Measurements from ENCODE around the gene LDLRAD4.

Gene LDLRAD4

GRCh38 chr18:13627639-13628038 lies 409.1 kb downstream of the LDLRAD4 start:
- H3K18ac ChIP-seq (ENCODE audit: low read length), result no peak overlapping the region

DNA sequence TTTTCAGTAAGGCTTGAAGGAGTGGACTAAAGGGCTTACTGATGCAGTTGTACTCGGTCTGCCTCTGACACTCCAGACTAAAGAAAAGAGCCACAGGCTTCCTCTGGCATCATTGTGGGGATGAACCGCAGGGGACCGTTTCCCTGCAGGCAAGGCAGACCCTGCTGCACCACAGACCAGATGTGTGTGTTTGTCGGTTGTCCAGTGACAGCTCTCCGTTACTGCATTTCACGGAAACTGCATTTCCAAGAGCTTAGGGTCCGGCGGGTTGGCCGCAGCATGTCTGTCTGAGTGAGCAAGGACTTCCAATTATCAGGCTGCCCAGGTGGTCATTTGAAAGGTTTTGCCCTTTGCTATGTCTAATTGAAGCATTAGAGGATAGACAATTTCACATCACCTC lies 409.7 kb downstream of the LDLRAD4 start:
- Histone ChIP-seq H3K9me3 (replicated peaks in 1 of 2; ENCODE audit: control insufficient read depth in 2 of 2, insufficient read depth in 1 of 2, low read depth in 1 of 2, low read length in 2 of 2) (peaks cover 5 to 9% of the 10 kb centered on the region in 2 donors), H3K79me1 (ENCODE audit: low read depth, low read length) (no peaks in the 10 kb centered on the region), H3K4me1 (ENCODE audit: control insufficient read depth in 2 of 2, insufficient read depth in 1 of 2, low read depth in 1 of 2, low read length in 2 of 2) (peaks cover 3 to 8% of the 10 kb centered on the region in 2 donors), H2BK5ac (ENCODE audit: low read length) (no peak overlapping the region), H2AK5ac (ENCODE audit: low read depth, low read length) (no peak overlapping the region), H3K18ac (ENCODE audit: low read length) (no peak overlapping the region), H2BK15ac (ENCODE audit: low read length) (no peak overlapping the region), H2BK120ac (ENCODE audit: low read depth, low read length) (no peak overlapping the region), H4K91ac (ENCODE audit: low read depth, low read length, poor library complexity) (no peak overlapping the region), H3K9ac (ENCODE audit: low read depth, low read length, poor library complexity) (no peak overlapping the region), H3K14ac (ENCODE audit: low read length) (no peak overlapping the region), H3K23ac (ENCODE audit: low read depth, low read length, poor library complexity) (no peak overlapping the region), H2AFZ (ENCODE audit: low read length) (peak overlapping the region; percentile 31), H3K36me3 (replicated peaks in 1 of 2; ENCODE audit: control insufficient read depth in 2 of 2, insufficient read depth in 2 of 2, low read length in 2 of 2) (no peaks in the 10 kb centered on the region), H3K4me3 (ENCODE audit: low read length in 2 of 2) (no peak overlapping the region), H3K27me3 (ENCODE audit: control insufficient read depth in 3 of 3, insufficient read depth in 3 of 3, low read depth in 1 of 3, low read length in 3 of 3) (peaks cover 0 to 45% (median 0%) of the 10 kb centered on the region in 3 experiments), H2BK12ac (ENCODE audit: low read length) (no peak overlapping the region), H3K4me2 (ENCODE audit: insufficient read depth, low read length, poor library complexity, severe bottlenecking) (no peak overlapping the region), H4K8ac (ENCODE audit: low read depth, low read length) (no peak overlapping the region), H3K4ac (ENCODE audit: low read length) (no peak overlapping the region), H3K27ac (replicated peaks; ENCODE audit: low read length) (no peak overlapping the region)
- DNase-seq (ENCODE audit: low spot score), result no peak
- WGBS, 2 donors (ENCODE audit: extremely low coverage in 2 of 2, insufficient read length in 2 of 2, insufficient replicate concordance in 1 of 2), result no CpG with 5 or more reads among the region's 9 CpGs

More at GRCh38 chr18:13627639-13628038, 409.1 kb downstream of the LDLRAD4 start:
- no peaks in the 10 kb centered on the region for H3K79me1 ChIP-seq (ENCODE audit: low read depth, low read length)
- H3K9ac ChIP-seq (ENCODE audit: low read depth, low read length, poor library complexity), result no peak overlapping the region
- H3K4me2 ChIP-seq (ENCODE audit: insufficient read depth, low read length, poor library complexity, severe bottlenecking), result no peak overlapping the region
- H3K4me3 ChIP-seq (ENCODE audit: low read length in 2 of 2), result no peak overlapping the region
- H4K8ac ChIP-seq (ENCODE audit: low read depth, low read length), result no peak overlapping the region
- no peak overlapping the region for H3K4ac ChIP-seq (ENCODE audit: low read length)
- peaks cover 3 to 8% of the 10 kb centered on the region in 2 donors for H3K4me1 ChIP-seq (ENCODE audit: control insufficient read depth in 2 of 2, insufficient read depth in 1 of 2, low read depth in 1 of 2, low read length in 2 of 2)
- WGBS, 2 donors (ENCODE audit: extremely low coverage in 2 of 2, insufficient read length in 2 of 2, insufficient replicate concordance in 1 of 2), result no CpG with 5 or more reads among the region's 8 CpGs
- no peak overlapping the region for H3K23ac ChIP-seq (ENCODE audit: low read depth, low read length, poor library complexity)
- H2AK5ac ChIP-seq (ENCODE audit: low read depth, low read length), result peak overlapping the region; percentile 7
- H3K27me3 ChIP-seq (ENCODE audit: control insufficient read depth in 3 of 3, insufficient read depth in 3 of 3, low read depth in 1 of 3, low read length in 3 of 3), result peaks cover 0 to 50% (median 0%) of the 10 kb centered on the region in 3 experiments
- no peaks in the 10 kb centered on the region for H3K36me3 ChIP-seq (replicated peaks in 1 of 2; ENCODE audit: control insufficient read depth in 2 of 2, insufficient read depth in 2 of 2, low read length in 2 of 2)
- H2BK5ac ChIP-seq (ENCODE audit: low read length), result no peak overlapping the region
- no peak overlapping the region for H2BK12ac ChIP-seq (ENCODE audit: low read length)
- no peak overlapping the region for H3K27ac ChIP-seq (replicated peaks; ENCODE audit: low read length)
- H2AFZ ChIP-seq (ENCODE audit: low read length), result peak overlapping the region; percentile 31
- H4K91ac ChIP-seq (ENCODE audit: low read depth, low read length, poor library complexity), result no peak overlapping the region
- DNase-seq (ENCODE audit: low spot score), result no peak
- H3K9me3 ChIP-seq (replicated peaks in 1 of 2; ENCODE audit: control insufficient read depth in 2 of 2, insufficient read depth in 1 of 2, low read depth in 1 of 2, low read length in 2 of 2), result peaks cover 5 to 8% of the 10 kb centered on the region in 2 donors
- no peak overlapping the region for H2BK120ac ChIP-seq (ENCODE audit: low read depth, low read length)
- no peak overlapping the region for H3K14ac ChIP-seq (ENCODE audit: low read length)
- no peak overlapping the region for H2BK15ac ChIP-seq (ENCODE audit: low read length)

DNA sequence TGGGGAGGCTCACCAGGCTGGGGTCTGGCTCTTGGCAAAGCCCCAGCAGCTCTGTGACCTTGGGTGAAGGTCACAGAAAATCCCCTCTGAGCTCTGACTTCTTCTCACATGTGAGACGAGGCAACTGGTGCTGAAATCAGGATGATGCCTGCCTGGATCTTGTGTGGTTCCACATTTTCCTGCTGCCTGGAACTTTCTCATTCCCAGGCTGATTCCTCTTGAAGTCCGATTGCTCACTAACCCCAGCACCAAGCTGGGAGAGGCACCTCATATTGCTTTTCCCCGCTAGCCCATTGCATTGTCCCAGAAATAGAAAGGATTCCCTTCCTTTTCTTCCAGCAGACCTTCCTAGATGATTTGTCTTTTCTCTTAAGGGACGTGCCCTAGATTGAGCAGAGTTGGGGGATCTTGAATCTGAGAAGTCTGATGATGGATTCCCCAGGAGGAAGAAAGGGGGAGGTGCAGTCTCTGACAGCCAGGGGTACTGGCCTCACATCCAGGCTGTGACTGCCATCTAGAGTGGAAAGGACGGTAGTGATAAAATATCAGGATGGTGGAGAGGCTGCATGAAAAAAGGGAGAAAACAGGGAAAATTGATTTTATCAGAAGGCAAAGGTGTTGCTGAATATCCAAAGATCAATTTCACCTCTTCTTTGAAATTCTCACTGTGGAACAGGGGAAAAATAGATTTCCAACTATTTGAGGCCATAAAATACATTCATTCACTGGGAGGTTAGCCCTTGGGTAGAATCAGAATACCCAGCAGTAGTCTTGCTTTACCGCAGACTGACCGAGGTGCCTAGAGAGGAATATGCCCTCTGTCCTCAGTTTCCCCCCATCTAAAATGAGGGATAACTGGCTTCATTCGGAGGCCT lies 411.5 kb downstream of the LDLRAD4 start:
- Histone ChIP-seq H3K4ac (ENCODE audit: low read length) (no peak overlapping the region), H3K9me3 (replicated peaks in 1 of 2; ENCODE audit: control insufficient read depth in 2 of 2, insufficient read depth in 1 of 2, low read depth in 1 of 2, low read length in 2 of 2) (peaks cover 7 to 9% of the 10 kb centered on the region in 2 donors), H3K4me3 (ENCODE audit: low read length in 2 of 2) (no peak overlapping the region), H2BK15ac (ENCODE audit: low read length) (no peak overlapping the region), H2BK120ac (ENCODE audit: low read depth, low read length) (no peak overlapping the region), H3K27me3 (ENCODE audit: control insufficient read depth in 3 of 3, insufficient read depth in 3 of 3, low read depth in 1 of 3, low read length in 3 of 3) (peaks cover 0 to 27% (median 0%) of the 10 kb centered on the region in 3 experiments), H3K4me2 (ENCODE audit: insufficient read depth, low read length, poor library complexity, severe bottlenecking) (no peak overlapping the region), H2BK12ac (ENCODE audit: low read length) (no peak overlapping the region), H3K36me3 (replicated peaks in 1 of 2; ENCODE audit: control insufficient read depth in 2 of 2, insufficient read depth in 2 of 2, low read length in 2 of 2) (no peaks in the 10 kb centered on the region), H2AFZ (ENCODE audit: low read length) (no peak overlapping the region), H3K9ac (ENCODE audit: low read depth, low read length, poor library complexity) (no peak overlapping the region), H3K23ac (ENCODE audit: low read depth, low read length, poor library complexity) (no peak overlapping the region), H3K79me1 (ENCODE audit: low read depth, low read length) (no peaks in the 10 kb centered on the region), H2AK5ac (ENCODE audit: low read depth, low read length) (no peak overlapping the region), H4K8ac (ENCODE audit: low read depth, low read length) (no peak overlapping the region), H3K18ac (ENCODE audit: low read length) (no peak overlapping the region), H3K4me1 (ENCODE audit: control insufficient read depth in 2 of 2, insufficient read depth in 1 of 2, low read depth in 1 of 2, low read length in 2 of 2) (peaks cover 3 to 8% of the 10 kb centered on the region in 2 donors), H4K91ac (ENCODE audit: low read depth, low read length, poor library complexity) (no peak overlapping the region), H3K27ac (replicated peaks; ENCODE audit: low read length) (no peak overlapping the region), H2BK5ac (ENCODE audit: low read length) (no peak overlapping the region), H3K14ac (ENCODE audit: low read length) (no peak overlapping the region)
- DNase-seq (ENCODE audit: low spot score), result peak; percentile 64
- no CpG with 5 or more reads among the region's 8 CpGs for WGBS, 2 donors (ENCODE audit: extremely low coverage in 2 of 2, insufficient read length in 2 of 2, insufficient replicate concordance in 1 of 2)

DNA sequence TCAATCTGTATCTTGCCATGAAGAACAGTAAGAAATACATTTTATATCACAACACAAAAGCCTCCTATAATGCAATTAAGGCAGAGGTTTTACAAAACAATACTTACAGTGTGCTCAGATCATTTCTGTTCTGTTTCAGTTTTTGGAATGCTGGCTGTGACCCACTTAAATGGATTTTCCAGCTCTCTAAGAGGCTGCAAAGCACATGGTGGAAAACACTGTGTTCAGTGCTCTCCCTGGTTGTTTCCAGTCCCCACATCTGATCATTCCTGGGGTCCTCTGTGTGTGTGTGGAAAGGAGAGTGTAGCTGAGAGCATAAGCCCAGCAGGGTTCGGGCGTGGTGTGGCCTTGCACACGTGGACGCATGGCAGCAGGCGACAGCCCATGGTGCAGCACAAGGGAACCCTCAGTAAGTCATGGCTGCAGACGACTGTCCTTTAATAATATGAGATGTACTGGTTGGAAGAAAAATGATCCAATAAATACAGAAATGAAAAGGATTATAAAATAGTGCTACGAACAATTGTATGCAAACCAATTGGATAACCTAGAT lies 412.2 kb downstream of the LDLRAD4 start:
- no CpG with 5 or more reads among the region's 7 CpGs for WGBS, 2 donors (ENCODE audit: extremely low coverage in 2 of 2, insufficient read length in 2 of 2, insufficient replicate concordance in 1 of 2)
- H3K4me2 ChIP-seq (ENCODE audit: insufficient read depth, low read length, poor library complexity, severe bottlenecking), result no peak overlapping the region
- no peak for DNase-seq (ENCODE audit: low spot score)
- no peak overlapping the region for H3K4ac ChIP-seq (ENCODE audit: low read length)
- no peak overlapping the region for H4K8ac ChIP-seq (ENCODE audit: low read depth, low read length)
- H2AK5ac ChIP-seq (ENCODE audit: low read depth, low read length), result no peak overlapping the region
- H2BK15ac ChIP-seq (ENCODE audit: low read length), result no peak overlapping the region
- H3K23ac ChIP-seq (ENCODE audit: low read depth, low read length, poor library complexity), result no peak overlapping the region
- no peak overlapping the region for H3K14ac ChIP-seq (ENCODE audit: low read length)
- no peak overlapping the region for H2BK5ac ChIP-seq (ENCODE audit: low read length)
- H3K79me1 ChIP-seq (ENCODE audit: low read depth, low read length), result no peaks in the 10 kb centered on the region
- H3K18ac ChIP-seq (ENCODE audit: low read length), result no peak overlapping the region
- H2BK12ac ChIP-seq (ENCODE audit: low read length), result no peak overlapping the region
- H3K27me3 ChIP-seq (ENCODE audit: control insufficient read depth in 3 of 3, insufficient read depth in 3 of 3, low read depth in 1 of 3, low read length in 3 of 3), result peaks cover 0 to 23% (median 0%) of the 10 kb centered on the region in 3 experiments
- H2BK120ac ChIP-seq (ENCODE audit: low read depth, low read length), result no peak overlapping the region
- H3K4me3 ChIP-seq (ENCODE audit: low read length in 2 of 2), result no peak overlapping the region
- H4K91ac ChIP-seq (ENCODE audit: low read depth, low read length, poor library complexity), result no peak overlapping the region
- no peak overlapping the region for H3K27ac ChIP-seq (replicated peaks; ENCODE audit: low read length)
- no peak overlapping the region for H2AFZ ChIP-seq (ENCODE audit: low read length)
- no peaks in the 10 kb centered on the region for H3K36me3 ChIP-seq (replicated peaks in 1 of 2; ENCODE audit: control insufficient read depth in 2 of 2, insufficient read depth in 2 of 2, low read length in 2 of 2)
- peaks cover 7 to 9% of the 10 kb centered on the region in 2 donors for H3K9me3 ChIP-seq (replicated peaks in 1 of 2; ENCODE audit: control insufficient read depth in 2 of 2, insufficient read depth in 1 of 2, low read depth in 1 of 2, low read length in 2 of 2)
- H3K9ac ChIP-seq (ENCODE audit: low read depth, low read length, poor library complexity), result no peak overlapping the region
- peaks cover 3 to 8% of the 10 kb centered on the region in 2 donors for H3K4me1 ChIP-seq (ENCODE audit: control insufficient read depth in 2 of 2, insufficient read depth in 1 of 2, low read depth in 1 of 2, low read length in 2 of 2)
